ENCODE measurements around the gene CGN.
"Not testable (repeated sequence)": the region's sequence is repeated elsewhere in the genome, so short reads cannot be mapped to it uniquely, and the experiment has no call there.

The CGN gene

GRCh38 chr1:151514366-151514765 is 3.2 kb downstream of the CGN start:
- TF ChIP-seq TAF1 (IDR thresholded peaks at IDR 0.05; ENCODE audit: borderline replicate concordance, low read depth, low read length) (no peak), POLR2AphosphoS5 (IDR thresholded peaks at IDR 0.05; ENCODE audit: low read depth, low read length) (no peak), POLR2A (IDR thresholded peaks at IDR 0.05; ENCODE audit: low read depth, low read length) (no peak)
- no peak for FAIRE-seq
- DNase-seq (ENCODE audit: insufficient read length) = no peak

GRCh38 chr1:151515265-151515664 is 4.1 kb downstream of the CGN start:
- no peak for DNase-seq (ENCODE audit: insufficient read length)
- TF ChIP-seq POLR2A (IDR thresholded peaks at IDR 0.05; ENCODE audit: low read depth, low read length) = no peak
- FAIRE-seq = no peak

- no peak for DNase-seq (ENCODE audit: insufficient read length)
- TF ChIP-seq POLR2A (IDR thresholded peaks at IDR 0.05; ENCODE audit: low read depth, low read length) (no peak), TAF1 (IDR thresholded peaks at IDR 0.05; ENCODE audit: borderline replicate concordance, low read depth, low read length) (no peak), POLR2AphosphoS5 (IDR thresholded peaks at IDR 0.05; ENCODE audit: low read depth, low read length) (no peak)
- FAIRE-seq = no peak
These were observed 4.9 kb downstream of the CGN start for GRCh38 chr1:151516031-151516511.

- TF ChIP-seq POLR2A (IDR thresholded peaks at IDR 0.05; ENCODE audit: low read depth, low read length) (no peak), POLR2AphosphoS5 (IDR thresholded peaks at IDR 0.05; ENCODE audit: low read depth, low read length) (no peak), TAF1 (IDR thresholded peaks at IDR 0.05; ENCODE audit: borderline replicate concordance, low read depth, low read length) (no peak)
- DNase-seq (ENCODE audit: insufficient read length) (no peak), FAIRE-seq (no peak)
These were observed 7.2 kb downstream of the CGN start for GRCh38 chr1:151518431-151518830.

- FAIRE-seq = no peak
- TF ChIP-seq POLR2A (IDR thresholded peaks at IDR 0.05; ENCODE audit: low read depth, low read length) (no peak), TAF1 (IDR thresholded peaks at IDR 0.05; ENCODE audit: borderline replicate concordance, low read depth, low read length) (no peak), POLR2AphosphoS5 (IDR thresholded peaks at IDR 0.05; ENCODE audit: low read depth, low read length) (no peak)
- no peak for DNase-seq (ENCODE audit: insufficient read length)
These were observed 7.7 kb downstream of the CGN start for GRCh38 chr1:151518936-151519335.

- TF ChIP-seq POLR2A (IDR thresholded peaks at IDR 0.05; ENCODE audit: low read depth, low read length) (no peak), TAF1 (IDR thresholded peaks at IDR 0.05; ENCODE audit: borderline replicate concordance, low read depth, low read length) (no peak), POLR2AphosphoS5 (IDR thresholded peaks at IDR 0.05; ENCODE audit: low read depth, low read length) (no peak)
- FAIRE-seq (no peak), DNase-seq (ENCODE audit: insufficient read length) (no peak)
These were observed 8.5 kb downstream of the CGN start for GRCh38 chr1:151519667-151520066.

- TF ChIP-seq POLR2A (IDR thresholded peaks at IDR 0.05; ENCODE audit: low read depth, low read length) (no peak), POLR2AphosphoS5 (IDR thresholded peaks at IDR 0.05; ENCODE audit: low read depth, low read length) (no peak), TAF1 (IDR thresholded peaks at IDR 0.05; ENCODE audit: borderline replicate concordance, low read depth, low read length) (no peak)
- DNase-seq (ENCODE audit: insufficient read length) (no peak), FAIRE-seq (no peak)
These were observed 9.2 kb downstream of the CGN start for GRCh38 chr1:151520359-151520758.

- not testable (repeated sequence) for FAIRE-seq
These were observed 11.2 kb downstream of the CGN start for GRCh38 chr1:151522427-151522826.

GRCh38 chr1:151523326-151523725 is 12.1 kb downstream of the CGN start:
- no peak for FAIRE-seq
- no peak for TF ChIP-seq POLR2A (IDR thresholded peaks at IDR 0.05; ENCODE audit: low read depth, low read length)
- no peak for TF ChIP-seq TAF1 (IDR thresholded peaks at IDR 0.05; ENCODE audit: borderline replicate concordance, low read depth, low read length)
- no peak for TF ChIP-seq POLR2AphosphoS5 (IDR thresholded peaks at IDR 0.05; ENCODE audit: low read depth, low read length)

More at GRCh38 chr1:151522427-151522826, 11.2 kb downstream of the CGN start:
- DNase-seq (ENCODE audit: insufficient read length) = not testable (repeated sequence)

GRCh38 chr1:151524736-151525135 is 13.5 kb downstream of the CGN start:
- no peak for DNase-seq (ENCODE audit: insufficient read length)
- TF ChIP-seq POLR2A (IDR thresholded peaks at IDR 0.05; ENCODE audit: low read depth, low read length) (no peak), TAF1 (IDR thresholded peaks at IDR 0.05; ENCODE audit: borderline replicate concordance, low read depth, low read length) (no peak), POLR2AphosphoS5 (IDR thresholded peaks at IDR 0.05; ENCODE audit: low read depth, low read length) (no peak)
- FAIRE-seq = no peak

More at GRCh38 chr1:151523326-151523725, 12.1 kb downstream of the CGN start:
- no peak for DNase-seq (ENCODE audit: insufficient read length)

GRCh38 chr1:151526735-151527525 is 15.7 kb downstream of the CGN start:
- TF ChIP-seq TAF1 (IDR thresholded peaks at IDR 0.05; ENCODE audit: borderline replicate concordance, low read depth, low read length) (no peak), POLR2AphosphoS5 (IDR thresholded peaks at IDR 0.05; ENCODE audit: low read depth, low read length) (no peak), POLR2A (IDR thresholded peaks at IDR 0.05; ENCODE audit: low read depth, low read length) (no peak)
- no peak for FAIRE-seq
- DNase-seq (ENCODE audit: insufficient read length) = no peak

GRCh38 chr1:151529211-151529702 is 18.1 kb downstream of the CGN start:
- FAIRE-seq (no peak), DNase-seq (ENCODE audit: insufficient read length) (no peak)
- TF ChIP-seq POLR2A (IDR thresholded peaks at IDR 0.05; ENCODE audit: low read depth, low read length) = no peak
- TF ChIP-seq POLR2AphosphoS5 (IDR thresholded peaks at IDR 0.05; ENCODE audit: low read depth, low read length) = no peak
- TF ChIP-seq TAF1 (IDR thresholded peaks at IDR 0.05; ENCODE audit: borderline replicate concordance, low read depth, low read length) = no peak

Measured in GM12892 (cell line).